GM23338 (cell line): ENCODE data around the gene IRF5. TPM values are rescaled to one million over a fixed set of nuclear protein-coding genes. Genes with fewer than 3 reads are reported as not detected.

ENCODE experiments used
- ATAC-seq: fragments of 200-7000 bp; cut with Tn5 transposase; 3 replicates; pipeline ENCODE4 v1.9.1; 2020
- DNase-seq: peaks from one replicate; pipeline ENCODE4 v3.0.0-alpha.2; 2015; ENCODE audit warnings: low spot score
- H2AFZ ChIP-seq: fragments of 200-600 bp; sonication (generic); 2 replicates; pipeline ENCODE4 v1.8.0; 2016; ENCODE audit warnings: antibody characterized with exemption, mild to moderate bottlenecking, moderate library complexity
- H3F3A ChIP-seq: fragments of 200-600 bp; sonication (generic); replicated peaks from 2 replicates; pipeline ENCODE4 v1.8.0; 2017; ENCODE audit warnings: antibody characterized with exemption, mixed run types, low read depth
- H3K27ac ChIP-seq: fragments of 200-600 bp; sonication (generic); 2 replicates; pipeline ENCODE4 v1.6.1; 2016; ENCODE audit warnings: low read depth
- H3K27me3 ChIP-seq: fragments of 200-600 bp; sonication (generic); 2 replicates; pipeline ENCODE4 v1.8.0; 2016; ENCODE audit warnings: mild to moderate bottlenecking, mixed run types, moderate library complexity; ENCODE audit not compliant: insufficient read depth
- H3K36me3 ChIP-seq: fragments of 200-600 bp; sonication (generic); 2 replicates; pipeline ENCODE4 v1.8.0; 2016; ENCODE audit warnings: mild to moderate bottlenecking; ENCODE audit not compliant: insufficient read depth
- H3K4me1 ChIP-seq: fragments of 200-600 bp; sonication (generic); 2 replicates; pipeline ENCODE4 v1.8.0; 2016; ENCODE audit warnings: mild to moderate bottlenecking, moderate library complexity; ENCODE audit not compliant: insufficient read depth
- H3K4me2 ChIP-seq: fragments of 200-600 bp; sonication (generic); 2 replicates; pipeline ENCODE4 v1.7.1; 2017; ENCODE audit warnings: mixed run types
- H3K4me3 ChIP-seq: fragments of 200-600 bp; sonication (generic); 2 replicates; pipeline ENCODE4 v1.6.1; 2016; ENCODE audit warnings: mixed run types
- H3K79me2 ChIP-seq: fragments of 200-600 bp; sonication (generic); replicated peaks from 2 replicates; pipeline ENCODE4 v1.8.0; 2017; ENCODE audit warnings: mild to moderate bottlenecking; ENCODE audit not compliant: insufficient read depth
- H3K9me2 ChIP-seq: fragments of 200-600 bp; sonication (generic); 2 replicates; pipeline ENCODE4 v1.8.0; 2017; ENCODE audit not compliant: insufficient read depth
- H4K20me1 ChIP-seq: fragments of 200-600 bp; sonication (generic); replicated peaks from 2 replicates; pipeline ENCODE4 v1.8.0; 2017; ENCODE audit warnings: mild to moderate bottlenecking; ENCODE audit not compliant: insufficient read depth
- H3K27ac Mint-ChIP-seq: 2 replicates; pipeline ENCODE4 v1.8.0; 2020; ENCODE audit warnings: inconsistent platforms, mild to moderate bottlenecking, moderate library complexity, mixed read lengths
- H3K27me3 Mint-ChIP-seq: 3 replicates; pipeline ENCODE4 v1.8.0; 2022; ENCODE audit warnings: low read depth, mild to moderate bottlenecking, moderate library complexity, mixed read lengths, inconsistent platforms; ENCODE audit not compliant: insufficient read depth, poor library complexity
- H3K36me3 Mint-ChIP-seq: 3 replicates; pipeline ENCODE4 v1.8.0; 2021; ENCODE audit warnings: low read depth, mild to moderate bottlenecking, inconsistent platforms, moderate library complexity, mixed read lengths
- H3K4me1 Mint-ChIP-seq: 3 replicates; pipeline ENCODE4 v1.8.0; 2020; ENCODE audit warnings: mild to moderate bottlenecking, inconsistent platforms, mixed read lengths
- H3K4me3 Mint-ChIP-seq: 3 replicates; pipeline ENCODE4 v1.8.0; 2021; ENCODE audit warnings: moderate library complexity, mild to moderate bottlenecking, inconsistent platforms, mixed read lengths
- H3K9me3 Mint-ChIP-seq: 3 replicates; pipeline ENCODE4 v1.8.0; 2020; ENCODE audit warnings: moderate library complexity, mild to moderate bottlenecking, inconsistent platforms, mixed read lengths
- CREB1 ChIP-seq: fragments of 250-450 bp; sonication (Bioruptor Pico); IDR thresholded peaks from 2 replicates; pipeline ENCODE4 v1.5.0; 2020; ENCODE audit warnings: low read depth, mild to moderate bottlenecking, moderate library complexity
- EZH2 ChIP-seq: fragments of 200-600 bp; sonication (generic); IDR thresholded peaks from one replicate; pipeline ENCODE4 v1.8.0; 2017; ENCODE audit warnings: antibody characterized with exemption, mild to moderate bottlenecking, low read depth; ENCODE audit not compliant: unreplicated experiment
- JUNB ChIP-seq: IDR thresholded peaks from one replicate; pipeline ENCODE4 v1.6.1; 2016; ENCODE audit warnings: antibody characterized with exemption; ENCODE audit not compliant: unreplicated experiment
- NANOG ChIP-seq: IDR thresholded peaks from 2 replicates; pipeline ENCODE4 v1.6.1; 2016; ENCODE audit warnings: antibody characterized with exemption, borderline replicate concordance
- POLR2AphosphoS5 ChIP-seq: IDR thresholded peaks from 2 replicates; pipeline ENCODE4 v1.6.1; 2016; ENCODE audit warnings: antibody characterized with exemption, low read depth
- polyA plus RNA-seq: library from polyadenylated mRNA; unstranded; fragments of >200 nt; fragmentation: Nextera tagmentation; extraction: Ambion mirVana; gene quantifications from 2 replicates; pipeline ENCODE4 v1.2.1, GENCODE V29; 2016
- total RNA-seq: library from RNA; depleted of rRNA; stranded (reverse); fragments of >200 nt; shearing (Covaris generic); gene quantifications from 2 replicates; pipeline ENCODE4 v1.2.3, GENCODE V29; 2014
- TF ChIP-seq, protein P1 (sequence below): IDR thresholded peaks from one replicate; pipeline ENCODE4 v1.6.1; 2018; ENCODE audit warnings: antibody characterized with exemption; ENCODE audit not compliant: unreplicated experiment
- TF ChIP-seq, protein P2 (sequence below), 2 experiments: fragments of 200-600 bp in 1 of 2; sonication (generic) in 1 of 2; conservative IDR thresholded peaks; 2 replicates each; pipeline versions ENCODE4 v1.5.1 to v1.6.1; 2016 to 2017; ENCODE audit warnings: antibody characterized with exemption in 2 of 2, low read depth in 2 of 2, mild to moderate bottlenecking in 2 of 2, moderate library complexity in 1 of 2

Gene IRF5
- total and polyA plus RNA-seq, 2 experiments from 2014 or later = 0.37 to 3.7 TPM

DNA sequence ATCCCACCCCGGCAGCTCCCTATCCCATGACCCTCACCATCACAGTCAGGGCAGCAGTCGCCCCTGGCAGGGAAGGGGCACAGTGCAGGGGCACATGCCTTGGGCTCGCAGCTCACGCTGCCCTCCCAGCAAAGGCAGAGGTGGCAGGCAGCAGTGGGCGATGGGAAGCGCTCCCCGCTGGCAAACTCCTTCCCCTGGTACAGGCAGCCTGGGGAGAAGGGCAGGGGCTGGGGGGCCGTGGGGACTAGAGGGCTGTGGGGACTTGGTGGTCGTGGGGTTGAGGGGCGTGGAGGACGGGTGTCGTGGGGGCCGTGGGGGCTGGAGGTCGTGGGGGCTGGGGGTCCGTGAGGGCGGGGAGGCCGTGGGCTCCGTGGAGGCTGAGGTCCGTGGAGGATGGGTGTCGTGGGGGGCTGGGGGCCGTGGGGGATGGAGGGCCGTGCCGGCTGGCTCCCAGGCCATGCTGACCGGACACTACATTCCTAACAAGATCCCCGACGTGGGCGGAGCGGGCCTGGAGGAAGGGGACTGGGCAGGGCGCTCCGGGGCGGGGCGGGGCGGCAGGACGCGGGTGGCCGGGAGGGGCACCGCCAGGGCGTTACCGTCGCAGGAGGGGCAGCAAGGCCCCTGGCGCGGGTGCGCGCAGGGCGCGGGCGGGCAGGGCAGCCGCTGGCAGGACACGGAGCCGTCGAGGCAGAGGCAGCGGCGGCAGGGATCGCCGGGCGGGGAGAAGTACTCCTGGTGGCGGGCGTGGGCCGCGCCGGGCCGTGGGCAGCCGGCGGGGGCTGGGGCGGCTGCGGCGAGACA lies 47.2 kb upstream of the IRF5 start:
- peak overlapping the region; percentile 41; the same call in 2 of the 3 replicates for H3K4me3 Mint-ChIP-seq
- no peaks in the 10 kb centered on the region for H3K9me3 Mint-ChIP-seq
- DNase-seq (peak; percentile 66), ATAC-seq (peak; percentile 16)
- no peaks in the 10 kb centered on the region for H4K20me1 ChIP-seq
- H3K4me1 ChIP-seq = peaks cover 12% of the 10 kb centered on the region; the same call in 1 of the 2 replicates
- no peak overlapping the region for H3K27ac ChIP-seq
- peak overlapping the region; percentile 60 for H3K4me3 ChIP-seq
- H3K36me3 Mint-ChIP-seq = no peaks in the 10 kb centered on the region
- H3K9me2 ChIP-seq = no peaks in the 10 kb centered on the region
- no peaks in the 10 kb centered on the region for H3K79me2 ChIP-seq
- peak overlapping the region; percentile 78 for H3K4me2 ChIP-seq
- H3K27me3 Mint-ChIP-seq = peaks cover 13% of the 10 kb centered on the region
- H3F3A ChIP-seq = 0 out of 2 replicates have a peak, but pooled peaks cover 7% of the 10 kb centered on the region
- no peaks in the 10 kb centered on the region; the same call in 2 of the 3 replicates for H3K4me1 Mint-ChIP-seq
- H3K36me3 ChIP-seq = no peaks in the 10 kb centered on the region
- H2AFZ ChIP-seq = peak overlapping the region; percentile 56
- peaks cover 10% of the 10 kb centered on the region; the same call in 1 of the 2 replicates for H3K27me3 ChIP-seq
- H3K27ac Mint-ChIP-seq = no peak overlapping the region
- TF ChIP-seq CREB1 (CRISPR knock-in tag) = no peak
- TF ChIP-seq EZH2 = peak; percentile 20
- TF ChIP-seq, protein P1, sequence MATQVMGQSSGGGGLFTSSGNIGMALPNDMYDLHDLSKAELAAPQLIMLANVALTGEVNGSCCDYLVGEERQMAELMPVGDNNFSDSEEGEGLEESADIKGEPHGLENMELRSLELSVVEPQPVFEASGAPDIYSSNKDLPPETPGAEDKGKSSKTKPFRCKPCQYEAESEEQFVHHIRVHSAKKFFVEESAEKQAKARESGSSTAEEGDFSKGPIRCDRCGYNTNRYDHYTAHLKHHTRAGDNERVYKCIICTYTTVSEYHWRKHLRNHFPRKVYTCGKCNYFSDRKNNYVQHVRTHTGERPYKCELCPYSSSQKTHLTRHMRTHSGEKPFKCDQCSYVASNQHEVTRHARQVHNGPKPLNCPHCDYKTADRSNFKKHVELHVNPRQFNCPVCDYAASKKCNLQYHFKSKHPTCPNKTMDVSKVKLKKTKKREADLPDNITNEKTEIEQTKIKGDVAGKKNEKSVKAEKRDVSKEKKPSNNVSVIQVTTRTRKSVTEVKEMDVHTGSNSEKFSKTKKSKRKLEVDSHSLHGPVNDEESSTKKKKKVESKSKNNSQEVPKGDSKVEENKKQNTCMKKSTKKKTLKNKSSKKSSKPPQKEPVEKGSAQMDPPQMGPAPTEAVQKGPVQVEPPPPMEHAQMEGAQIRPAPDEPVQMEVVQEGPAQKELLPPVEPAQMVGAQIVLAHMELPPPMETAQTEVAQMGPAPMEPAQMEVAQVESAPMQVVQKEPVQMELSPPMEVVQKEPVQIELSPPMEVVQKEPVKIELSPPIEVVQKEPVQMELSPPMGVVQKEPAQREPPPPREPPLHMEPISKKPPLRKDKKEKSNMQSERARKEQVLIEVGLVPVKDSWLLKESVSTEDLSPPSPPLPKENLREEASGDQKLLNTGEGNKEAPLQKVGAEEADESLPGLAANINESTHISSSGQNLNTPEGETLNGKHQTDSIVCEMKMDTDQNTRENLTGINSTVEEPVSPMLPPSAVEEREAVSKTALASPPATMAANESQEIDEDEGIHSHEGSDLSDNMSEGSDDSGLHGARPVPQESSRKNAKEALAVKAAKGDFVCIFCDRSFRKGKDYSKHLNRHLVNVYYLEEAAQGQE = no peak

DNA sequence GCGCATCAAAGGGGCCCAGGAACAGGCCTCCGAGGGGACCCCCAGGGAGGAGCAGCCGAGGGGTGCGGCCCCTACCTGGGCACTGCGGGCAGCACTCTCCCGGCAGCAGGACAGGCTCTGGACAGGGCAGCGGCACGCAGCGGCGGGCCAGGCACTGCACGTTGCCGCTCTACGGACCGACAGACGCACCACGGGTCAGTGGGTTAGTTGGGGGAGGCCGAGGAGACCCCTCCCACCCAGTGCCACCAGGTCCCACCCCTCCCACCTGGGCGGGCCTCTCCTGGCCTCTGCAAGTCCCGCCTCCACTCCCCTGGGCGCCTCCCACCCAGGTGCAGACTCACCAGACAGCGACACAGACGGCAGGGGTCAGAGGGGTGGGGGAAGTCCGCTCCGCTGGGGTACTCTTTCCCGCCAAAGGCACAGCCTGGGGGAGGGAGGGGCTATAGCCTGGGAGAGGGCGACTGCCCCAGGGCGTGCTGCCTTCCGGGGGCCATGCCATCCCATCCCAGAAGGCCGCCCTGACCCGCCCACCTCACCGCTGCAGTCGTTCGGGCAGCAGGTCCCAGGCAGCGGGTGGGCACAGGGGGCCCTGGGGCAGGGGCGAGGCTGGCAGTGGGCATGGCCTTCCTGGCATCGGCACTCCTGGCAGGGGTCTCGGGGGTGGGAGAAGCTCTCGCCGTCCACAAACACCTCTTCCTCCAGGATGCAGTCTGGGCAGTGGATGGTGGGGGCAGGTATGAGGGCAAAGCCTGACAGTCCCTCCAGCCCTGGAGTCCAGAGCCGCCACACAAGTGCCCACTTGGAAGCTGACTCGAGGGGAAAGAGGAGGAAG lies 46.4 kb upstream of the IRF5 start:
- peaks cover 9% of the 10 kb centered on the region for H3K27me3 Mint-ChIP-seq
- H3K36me3 Mint-ChIP-seq = no peaks in the 10 kb centered on the region
- H3K9me2 ChIP-seq = no peaks in the 10 kb centered on the region
- no peaks in the 10 kb centered on the region for H3K79me2 ChIP-seq
- no peak overlapping the region for H3K27ac ChIP-seq
- no peak overlapping the region for H3K27ac Mint-ChIP-seq
- 0 out of 2 replicates have a peak, but pooled peaks cover 7% of the 10 kb centered on the region for H3F3A ChIP-seq
- peaks cover 10% of the 10 kb centered on the region; the same call in 1 of the 2 replicates for H3K27me3 ChIP-seq
- ATAC-seq (peak; percentile 52), DNase-seq (peak; percentile 71)
- peak overlapping the region; percentile 47 for H3K4me3 Mint-ChIP-seq
- H3K9me3 Mint-ChIP-seq = no peaks in the 10 kb centered on the region
- H2AFZ ChIP-seq = peak overlapping the region; percentile 56
- H4K20me1 ChIP-seq = no peaks in the 10 kb centered on the region
- peaks cover 12% of the 10 kb centered on the region; the same call in 1 of the 2 replicates for H3K4me1 ChIP-seq
- peak overlapping the region; percentile 78 for H3K4me2 ChIP-seq
- no peaks in the 10 kb centered on the region; the same call in 2 of the 3 replicates for H3K4me1 Mint-ChIP-seq
- H3K36me3 ChIP-seq = no peaks in the 10 kb centered on the region
- peak overlapping the region; percentile 60 for H3K4me3 ChIP-seq
- TF ChIP-seq JUNB (no peak), EZH2 (peak; percentile 13), POLR2AphosphoS5 (peak; percentile 36; the same call in 1 of the 2 replicates), CREB1 (CRISPR knock-in tag) (0 out of 2 replicates have a peak, but pooled peaks have one; percentile 6), NANOG (no peak)
- TF ChIP-seq, protein P1 = no peak
- TF ChIP-seq, protein P2, sequence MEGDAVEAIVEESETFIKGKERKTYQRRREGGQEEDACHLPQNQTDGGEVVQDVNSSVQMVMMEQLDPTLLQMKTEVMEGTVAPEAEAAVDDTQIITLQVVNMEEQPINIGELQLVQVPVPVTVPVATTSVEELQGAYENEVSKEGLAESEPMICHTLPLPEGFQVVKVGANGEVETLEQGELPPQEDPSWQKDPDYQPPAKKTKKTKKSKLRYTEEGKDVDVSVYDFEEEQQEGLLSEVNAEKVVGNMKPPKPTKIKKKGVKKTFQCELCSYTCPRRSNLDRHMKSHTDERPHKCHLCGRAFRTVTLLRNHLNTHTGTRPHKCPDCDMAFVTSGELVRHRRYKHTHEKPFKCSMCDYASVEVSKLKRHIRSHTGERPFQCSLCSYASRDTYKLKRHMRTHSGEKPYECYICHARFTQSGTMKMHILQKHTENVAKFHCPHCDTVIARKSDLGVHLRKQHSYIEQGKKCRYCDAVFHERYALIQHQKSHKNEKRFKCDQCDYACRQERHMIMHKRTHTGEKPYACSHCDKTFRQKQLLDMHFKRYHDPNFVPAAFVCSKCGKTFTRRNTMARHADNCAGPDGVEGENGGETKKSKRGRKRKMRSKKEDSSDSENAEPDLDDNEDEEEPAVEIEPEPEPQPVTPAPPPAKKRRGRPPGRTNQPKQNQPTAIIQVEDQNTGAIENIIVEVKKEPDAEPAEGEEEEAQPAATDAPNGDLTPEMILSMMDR (conservative IDR thresholded peaks at IDR 0.05; ENCODE audit: low read depth in 2 of 2) = no peak; a peak in 1 of 4 replicates
